ENCODE results near the gene PNPLA7. TPM values are rescaled to one million over a fixed set of nuclear protein-coding genes. Genes with fewer than 3 reads are reported as not detected.

Gene PNPLA7
- total RNA-seq, 1 experiment from 2014 or later, result 1.8 TPM

- Histone ChIP-seq H3K4me3 (replicated peaks in 1 of 2; ENCODE audit: low read depth in 1 of 2, low read length in 2 of 2) (no peak overlapping the region), H3K9ac (ENCODE audit: low read length) (no peak overlapping the region), H3K27ac (ENCODE audit: low read depth, low read length) (no peak overlapping the region), H3K9me3 (ENCODE audit: control insufficient read depth in 1 of 2, insufficient read depth in 1 of 2, low read depth in 1 of 2, low read length in 2 of 2) (no peaks in the 10 kb centered on the region), H3K36me3 (ENCODE audit: control insufficient read depth in 1 of 2, insufficient read depth in 2 of 2, low read length in 2 of 2) (peaks cover 33 to 36% of the 10 kb centered on the region in 2 experiments; a peak in 3 of 4 replicates), H3K9me2 (ENCODE audit: insufficient read depth) (no peaks in the 10 kb centered on the region), H3K27me3 (ENCODE audit: insufficient read depth, low read length) (no peaks in the 10 kb centered on the region), H3K79me2 (ENCODE audit: insufficient read depth, low read length) (peaks cover 23% of the 10 kb centered on the region), H4K20me1 (ENCODE audit: insufficient read depth) (peaks cover 8% of the 10 kb centered on the region; the same call in 1 of the 2 replicates), H2AFZ (ENCODE audit: low read depth, low read length, poor library complexity, severe bottlenecking) (no peak overlapping the region), H3K4me1 (ENCODE audit: control insufficient read depth in 1 of 2, insufficient read depth in 2 of 2, low read length in 2 of 2) (peaks cover 5 to 18% of the 10 kb centered on the region in 2 experiments), H3K4me2 (ENCODE audit: low read length) (no peak overlapping the region)
- BruUV-seq (replicated peaks), result no TSS peak
- ATAC-seq (no peak), DNase-seq (ENCODE audit: low read depth, low spot score) (no peak)
- POLR2A ChIA-PET, result no interaction called here
- RAD21 ChIA-PET (ENCODE audit: low non-redundant PET in 1 of 2, low total read pairs in 2 of 2, uncharacterized antibody in 2 of 2, unreplicated experiment in 2 of 2), result no interaction called here
- CTCF ChIA-PET, result interaction anchor here (0.9 kb wide), 1 partner anchor 20 kb away, joined by 3 read pairs; no protein-coding TSS in a partner anchor
- intact Hi-C loops (cut with micrococcal nuclease), result no loop called here
- TF ChIP-seq EZH2phosphoT487 (IDR thresholded peaks at IDR 0.05; ENCODE audit: borderline replicate concordance) (no peak), SRF (IDR thresholded peaks at IDR 0.05; ENCODE audit: low read depth) (no peak), FOSL1 (IDR thresholded peaks at IDR 0.05; ENCODE audit: low read depth) (no peak), ZBTB33 (IDR thresholded peaks at IDR 0.05; ENCODE audit: extremely low read depth, insufficient replicate concordance, low read length) (no peak), YY1 (IDR thresholded peaks at IDR 0.05; ENCODE audit: extremely low read depth, insufficient replicate concordance, low read depth, low read length) (no peak), POLR2A (IDR thresholded peaks at IDR 0.05; ENCODE audit: borderline replicate concordance, extremely low read depth, insufficient read depth, insufficient read length) (no peak), TCF7L2 (IDR thresholded peaks at IDR 0.05; ENCODE audit: borderline replicate concordance, extremely low read depth, insufficient read depth, insufficient read length) (no peak), ATF3 (IDR thresholded peaks at IDR 0.05) (no peak), EGR1 (IDR thresholded peaks at IDR 0.05; ENCODE audit: low read depth) (no peak), SIN3A (IDR thresholded peaks at IDR 0.05; ENCODE audit: low read depth) (no peak), CEBPB (IDR thresholded peaks at IDR 0.05; ENCODE audit: low read depth) (no peak), SP1 (IDR thresholded peaks at IDR 0.05; ENCODE audit: low read depth) (no peak), REST (IDR thresholded peaks at IDR 0.05; ENCODE audit: low read depth) (no peak)
Measured at GRCh38 chr9:137555179-137555578, 5.0 kb upstream of the PNPLA7 start.
